Neural cell (in vitro differentiated cells): ENCODE data around the gene GCK. TPM values are rescaled to one million over a fixed set of nuclear protein-coding genes. Genes with fewer than 3 reads are reported as not detected.

Source experiments
- H2AFZ ChIP-seq: fragments of 200-600, 300-800 bp; sonication (generic), shearing (Covaris generic); 2 replicates; pipeline ENCODE4 v1.6.0; 2014; ENCODE audit warnings: low read depth, mild to moderate bottlenecking, antibody characterized with exemption, low read length, moderate library complexity
- H3F3A ChIP-seq: fragments of 200-600 bp; shearing (Covaris generic); 2 replicates; pipeline ENCODE4 v1.6.1; 2016; ENCODE audit warnings: mild to moderate bottlenecking, moderate library complexity, mixed read lengths, antibody characterized with exemption, low read length; ENCODE audit not compliant: insufficient read depth, poor library complexity, severe bottlenecking
- H3K27ac ChIP-seq: fragments of 200-600, 300-800 bp; sonication (generic), shearing (Covaris generic); 2 replicates; pipeline ENCODE4 v1.5.1; 2014; ENCODE audit warnings: mild to moderate bottlenecking, low read length, moderate library complexity
- H3K27me3 ChIP-seq: fragments of 300-800, 200-600 bp; sonication (generic), shearing (Covaris generic); 2 replicates; pipeline ENCODE4 v1.6.0; 2014; ENCODE audit warnings: mild to moderate bottlenecking, low read depth, low read length, moderate library complexity; ENCODE audit not compliant: insufficient read depth
- H3K36me3 ChIP-seq: fragments of 300-800, 200-600 bp; sonication (generic), shearing (Covaris generic); 2 replicates; pipeline ENCODE4 v1.5.1; 2014; ENCODE audit warnings: mild to moderate bottlenecking, antibody characterized with exemption, low read length, moderate library complexity; ENCODE audit not compliant: insufficient read depth
- H3K4me2 ChIP-seq: fragments of 300-800, 200-600 bp; sonication (generic), shearing (Covaris generic); 2 replicates; pipeline ENCODE4 v1.6.0; 2014; ENCODE audit warnings: mild to moderate bottlenecking, low read length
- H3K4me3 ChIP-seq: fragments of 300-800, 200-600 bp; sonication (generic), shearing (Covaris generic); 2 replicates; pipeline ENCODE4 v1.5.1; 2014; ENCODE audit warnings: mild to moderate bottlenecking, low read length, moderate library complexity
- H3K79me2 ChIP-seq: fragments of 200-600 bp; shearing (Covaris generic); replicated peaks from 2 replicates; pipeline ENCODE4 v1.6.0; 2014; ENCODE audit warnings: mild to moderate bottlenecking, low read length, moderate library complexity; ENCODE audit not compliant: insufficient read depth
- H3K9ac ChIP-seq: fragments of 300-800, 200-600 bp; sonication (generic), shearing (Covaris generic); 2 replicates; pipeline ENCODE4 v1.6.1; 2016; ENCODE audit warnings: mild to moderate bottlenecking, low read length, mixed read lengths
- H3K9me2 ChIP-seq: fragments of 200-600 bp; shearing (Covaris generic); 2 replicates; pipeline ENCODE4 v1.6.1; 2016; ENCODE audit warnings: mild to moderate bottlenecking, low read length, mixed read lengths; ENCODE audit not compliant: insufficient read depth
- H3K9me3 ChIP-seq: fragments of 200-600, 300-800 bp; sonication (generic), shearing (Covaris generic); 2 replicates; pipeline ENCODE4 v1.6.1; 2016; ENCODE audit warnings: mild to moderate bottlenecking, mixed run types, low read length, moderate library complexity, mixed read lengths
- H4K20me1 ChIP-seq: fragments of 200-600 bp; shearing (Covaris generic); 2 replicates; pipeline ENCODE4 v1.6.1; 2016; ENCODE audit warnings: mild to moderate bottlenecking, mixed run types; ENCODE audit not compliant: insufficient read depth
- EP300 ChIP-seq: fragments of 450-650 bp; conservative IDR thresholded peaks from 2 replicates; pipeline ENCODE4 v1.6.1; 2014; ENCODE audit warnings: antibody characterized with exemption, mild to moderate bottlenecking, moderate library complexity; ENCODE audit not compliant: poor library complexity, severe bottlenecking
- EZH2 ChIP-seq: fragments of 200-600, 300-800 bp; shearing (Covaris generic), sonication (generic); IDR thresholded peaks from 2 replicates; pipeline ENCODE4 v1.6.1; 2014; ENCODE audit warnings: antibody characterized with exemption, low read length, borderline replicate concordance, mild to moderate bottlenecking; ENCODE audit not compliant: insufficient read depth, poor library complexity, severe bottlenecking
- MXI1 ChIP-seq: fragments of 450-650 bp; conservative IDR thresholded peaks from 2 replicates; pipeline ENCODE4 v1.6.1; 2014; ENCODE audit warnings: antibody characterized with exemption, mild to moderate bottlenecking; ENCODE audit not compliant: poor library complexity, severe bottlenecking
- POLR2AphosphoS5 ChIP-seq: IDR thresholded peaks from 2 replicates; pipeline ENCODE4 v1.6.1; 2012
- RAD21 ChIP-seq: fragments of 450-650 bp; conservative IDR thresholded peaks from 2 replicates; pipeline ENCODE4 v1.6.1; 2014; ENCODE audit warnings: antibody characterized with exemption, mild to moderate bottlenecking, moderate library complexity
- SMC3 ChIP-seq: fragments of 450-650 bp; conservative IDR thresholded peaks from 2 replicates; pipeline ENCODE4 v1.6.1; 2014; ENCODE audit warnings: antibody characterized with exemption, mild to moderate bottlenecking, moderate library complexity; ENCODE audit not compliant: poor library complexity
- TAF1 ChIP-seq: IDR thresholded peaks from 2 replicates; pipeline ENCODE4 v1.6.1; 2012; ENCODE audit warnings: low read depth
- polyA plus RNA-seq: library from polyadenylated mRNA; depleted of rRNA; stranded (reverse); fragments of >200 nt; gene quantifications from 2 replicates; pipeline ENCODE4 v1.2.3, GENCODE V29; 2014
- TF ChIP-seq, protein P1 (sequence below): fragments of 450-650 bp; IDR thresholded peaks from 2 replicates; pipeline ENCODE4 v1.5.1; 2014; ENCODE audit warnings: antibody characterized with exemption, mild to moderate bottlenecking, moderate library complexity; ENCODE audit not compliant: poor library complexity, severe bottlenecking
- TF ChIP-seq, protein P2 (sequence below): IDR thresholded peaks from 2 replicates; pipeline ENCODE4 v1.6.1; 2012; ENCODE audit warnings: borderline replicate concordance

The GCK gene
- polyA plus RNA-seq, 1 donor from 2014 or later, result 7.4 TPM

DNA sequence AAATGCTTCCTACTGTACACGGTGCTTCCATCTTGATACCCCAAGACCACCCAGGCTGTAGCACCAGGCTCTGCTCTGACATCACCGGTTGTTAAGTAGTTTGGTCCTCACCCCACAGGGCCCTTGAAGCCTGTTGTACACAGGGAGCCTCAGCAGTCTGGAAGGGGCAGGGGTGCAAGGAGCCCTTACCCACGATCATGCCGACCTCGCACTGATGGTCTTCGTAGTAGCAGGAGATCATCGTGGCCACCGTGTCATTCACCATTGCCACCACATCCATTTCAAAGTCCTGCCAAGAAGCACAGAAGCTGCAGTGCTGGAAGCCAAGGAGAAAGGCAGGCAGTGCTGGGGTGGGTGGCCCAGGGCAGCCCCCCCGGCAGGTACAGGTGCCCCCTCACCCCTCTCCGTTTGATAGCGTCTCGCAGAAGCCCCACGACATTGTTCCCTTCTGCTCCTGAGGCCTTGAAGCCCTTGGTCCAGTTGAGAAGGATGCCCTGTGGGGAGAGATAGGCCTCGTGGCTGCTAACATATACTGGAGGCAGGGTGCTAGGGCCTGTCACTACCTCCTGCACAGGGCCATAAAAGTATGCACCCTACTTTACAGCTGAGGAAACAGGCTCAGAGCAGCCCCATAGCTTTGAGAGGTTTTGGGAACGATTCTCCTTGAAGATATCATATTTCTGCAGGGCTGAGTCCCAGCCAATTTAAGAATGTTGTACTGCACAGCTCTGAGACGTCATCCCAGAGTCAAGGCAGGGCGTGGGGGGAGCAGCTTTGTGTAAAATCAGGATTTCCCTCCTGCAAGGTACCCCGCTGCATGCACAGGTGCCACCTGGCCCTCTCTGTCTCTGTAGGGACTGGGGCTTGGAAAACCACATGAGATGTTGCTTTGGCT, 39.4 kb downstream of the GCK start:
- peaks cover 7% of the 10 kb centered on the region for H3K27me3 ChIP-seq

DNA sequence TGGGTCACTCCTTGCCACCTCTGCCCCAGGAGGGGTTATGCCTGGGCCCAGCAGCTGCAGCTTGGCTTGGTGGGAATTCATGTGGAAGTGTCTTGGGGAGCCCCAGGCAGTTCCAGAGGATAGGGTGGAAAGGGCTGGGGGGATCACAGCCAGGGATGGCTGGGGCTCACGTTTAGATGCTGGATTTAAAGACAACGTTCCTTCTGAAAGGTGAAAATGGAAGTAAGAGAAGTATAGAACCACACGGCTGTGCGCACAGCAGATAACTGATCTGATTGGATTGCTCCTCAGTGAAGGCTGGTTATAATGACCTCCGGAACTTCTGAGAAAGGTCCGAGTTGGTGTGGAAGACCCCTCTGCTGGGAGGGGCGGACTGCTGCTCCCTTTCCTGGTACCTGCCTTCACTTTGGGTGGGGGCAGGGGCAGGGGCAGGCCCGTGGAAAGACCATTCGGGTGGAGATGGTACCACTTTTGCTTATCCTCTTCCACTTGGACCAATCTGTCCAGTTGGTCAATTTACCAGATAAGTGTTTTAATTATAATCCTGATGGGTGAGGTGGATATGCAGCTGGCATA, 40.2 kb downstream of the GCK start:
- H3K36me3 ChIP-seq, result no peaks in the 10 kb centered on the region
- no peak overlapping the region for H3K9ac ChIP-seq
- no peak overlapping the region for H3K4me2 ChIP-seq
- no peaks in the 10 kb centered on the region for H3K9me3 ChIP-seq
- peaks cover 7% of the 10 kb centered on the region for H3K27me3 ChIP-seq
- no peak overlapping the region for H3K4me3 ChIP-seq
- H3K27ac ChIP-seq, result no peak overlapping the region
- no peaks in the 10 kb centered on the region for H3K9me2 ChIP-seq
- H4K20me1 ChIP-seq, result no peaks in the 10 kb centered on the region
- no peak overlapping the region for H2AFZ ChIP-seq
- no peaks in the 10 kb centered on the region for H3F3A ChIP-seq
- no peaks in the 10 kb centered on the region for H3K79me2 ChIP-seq
- TF ChIP-seq EP300, result no peak
- TF ChIP-seq EZH2, result no peak
- TF ChIP-seq TAF1, result no peak
- no peak for TF ChIP-seq SMC3
- no peak for TF ChIP-seq RAD21
- TF ChIP-seq, protein P1, sequence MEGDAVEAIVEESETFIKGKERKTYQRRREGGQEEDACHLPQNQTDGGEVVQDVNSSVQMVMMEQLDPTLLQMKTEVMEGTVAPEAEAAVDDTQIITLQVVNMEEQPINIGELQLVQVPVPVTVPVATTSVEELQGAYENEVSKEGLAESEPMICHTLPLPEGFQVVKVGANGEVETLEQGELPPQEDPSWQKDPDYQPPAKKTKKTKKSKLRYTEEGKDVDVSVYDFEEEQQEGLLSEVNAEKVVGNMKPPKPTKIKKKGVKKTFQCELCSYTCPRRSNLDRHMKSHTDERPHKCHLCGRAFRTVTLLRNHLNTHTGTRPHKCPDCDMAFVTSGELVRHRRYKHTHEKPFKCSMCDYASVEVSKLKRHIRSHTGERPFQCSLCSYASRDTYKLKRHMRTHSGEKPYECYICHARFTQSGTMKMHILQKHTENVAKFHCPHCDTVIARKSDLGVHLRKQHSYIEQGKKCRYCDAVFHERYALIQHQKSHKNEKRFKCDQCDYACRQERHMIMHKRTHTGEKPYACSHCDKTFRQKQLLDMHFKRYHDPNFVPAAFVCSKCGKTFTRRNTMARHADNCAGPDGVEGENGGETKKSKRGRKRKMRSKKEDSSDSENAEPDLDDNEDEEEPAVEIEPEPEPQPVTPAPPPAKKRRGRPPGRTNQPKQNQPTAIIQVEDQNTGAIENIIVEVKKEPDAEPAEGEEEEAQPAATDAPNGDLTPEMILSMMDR, result no peak
- TF ChIP-seq, protein P2, sequence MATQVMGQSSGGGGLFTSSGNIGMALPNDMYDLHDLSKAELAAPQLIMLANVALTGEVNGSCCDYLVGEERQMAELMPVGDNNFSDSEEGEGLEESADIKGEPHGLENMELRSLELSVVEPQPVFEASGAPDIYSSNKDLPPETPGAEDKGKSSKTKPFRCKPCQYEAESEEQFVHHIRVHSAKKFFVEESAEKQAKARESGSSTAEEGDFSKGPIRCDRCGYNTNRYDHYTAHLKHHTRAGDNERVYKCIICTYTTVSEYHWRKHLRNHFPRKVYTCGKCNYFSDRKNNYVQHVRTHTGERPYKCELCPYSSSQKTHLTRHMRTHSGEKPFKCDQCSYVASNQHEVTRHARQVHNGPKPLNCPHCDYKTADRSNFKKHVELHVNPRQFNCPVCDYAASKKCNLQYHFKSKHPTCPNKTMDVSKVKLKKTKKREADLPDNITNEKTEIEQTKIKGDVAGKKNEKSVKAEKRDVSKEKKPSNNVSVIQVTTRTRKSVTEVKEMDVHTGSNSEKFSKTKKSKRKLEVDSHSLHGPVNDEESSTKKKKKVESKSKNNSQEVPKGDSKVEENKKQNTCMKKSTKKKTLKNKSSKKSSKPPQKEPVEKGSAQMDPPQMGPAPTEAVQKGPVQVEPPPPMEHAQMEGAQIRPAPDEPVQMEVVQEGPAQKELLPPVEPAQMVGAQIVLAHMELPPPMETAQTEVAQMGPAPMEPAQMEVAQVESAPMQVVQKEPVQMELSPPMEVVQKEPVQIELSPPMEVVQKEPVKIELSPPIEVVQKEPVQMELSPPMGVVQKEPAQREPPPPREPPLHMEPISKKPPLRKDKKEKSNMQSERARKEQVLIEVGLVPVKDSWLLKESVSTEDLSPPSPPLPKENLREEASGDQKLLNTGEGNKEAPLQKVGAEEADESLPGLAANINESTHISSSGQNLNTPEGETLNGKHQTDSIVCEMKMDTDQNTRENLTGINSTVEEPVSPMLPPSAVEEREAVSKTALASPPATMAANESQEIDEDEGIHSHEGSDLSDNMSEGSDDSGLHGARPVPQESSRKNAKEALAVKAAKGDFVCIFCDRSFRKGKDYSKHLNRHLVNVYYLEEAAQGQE, result no peak

More for the DNA sequence above, 39.4 kb downstream of the GCK start:
- Histone ChIP-seq H3K9me2 (no peaks in the 10 kb centered on the region), H2AFZ (no peak overlapping the region), H3K36me3 (no peaks in the 10 kb centered on the region), H3K9ac (no peak overlapping the region), H3K79me2 (no peaks in the 10 kb centered on the region), H3K27ac (no peak overlapping the region), H4K20me1 (no peaks in the 10 kb centered on the region), H3K4me2 (no peak overlapping the region), H3K4me3 (no peak overlapping the region), H3F3A (no peaks in the 10 kb centered on the region), H3K9me3 (no peaks in the 10 kb centered on the region)
- no peak for TF ChIP-seq RAD21
- no peak for TF ChIP-seq TAF1
- TF ChIP-seq, protein P1, result no peak
- TF ChIP-seq POLR2AphosphoS5, result no peak
- TF ChIP-seq EP300, result no peak
- no peak for TF ChIP-seq EZH2
- no peak for TF ChIP-seq SMC3
- TF ChIP-seq, protein P2, result no peak
- TF ChIP-seq MXI1, result no peak
